ENCODE data around the gene DPH5. TPM values are rescaled to one million over a fixed set of nuclear protein-coding genes. Genes with fewer than 3 reads are reported as not detected.
"Not testable (repeated sequence)": the region's sequence is repeated elsewhere in the genome, so short reads cannot be mapped to it uniquely, and the experiment has no call there.

Gene DPH5
- total RNA-seq, 2 experiments from 2014 or later = 32.4 to 37.1 TPM

DNA sequence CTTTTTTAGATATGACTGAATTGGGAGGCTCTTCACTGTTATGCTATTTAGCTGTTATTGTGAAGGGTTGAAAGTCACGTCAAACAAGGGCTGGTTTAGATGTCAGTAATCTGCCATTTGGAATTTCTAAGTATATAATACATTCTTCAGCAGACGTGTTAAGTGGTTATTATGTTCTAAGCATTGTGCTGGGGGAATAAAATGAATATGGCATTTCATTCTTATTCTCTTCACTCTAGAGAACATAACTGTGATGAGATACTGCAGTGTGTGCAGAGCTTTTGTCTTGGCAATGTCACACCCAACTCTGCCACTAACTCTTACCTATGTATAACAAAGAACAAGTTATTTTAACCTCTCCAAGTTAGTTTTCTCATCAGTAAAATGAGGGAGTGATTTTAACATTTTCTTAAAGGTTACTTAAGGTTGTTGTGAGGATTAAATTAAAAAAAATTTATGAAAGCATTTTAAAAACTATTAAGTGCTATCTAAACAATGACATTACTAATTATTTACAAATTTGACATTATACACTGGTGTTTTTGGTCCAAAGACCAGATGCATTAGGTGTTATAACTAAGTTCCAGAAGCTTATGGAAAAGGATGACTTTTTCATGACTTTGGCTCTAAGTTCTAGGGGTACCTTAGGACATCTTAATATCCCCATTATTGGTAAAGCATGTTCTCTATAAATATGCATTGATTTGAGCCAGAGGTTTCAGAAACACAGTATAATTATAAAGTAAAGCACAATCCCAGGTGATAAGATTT lies 71.4 kb downstream of the DPH5 start:
- POLR2A ChIA-PET = interaction anchor here (0.6 kb wide), 1 partner anchor 10 kb away, joined by 3 read pairs; no protein-coding TSS in a partner anchor
- ATAC-seq (ENCODE audit: low read depth) (no peak), DNase-seq (no peak)
- H3K27ac Mint-ChIP-seq = no peak overlapping the region
- H3K4me1 Mint-ChIP-seq = peaks cover 16% of the 10 kb centered on the region
- H3K36me3 Mint-ChIP-seq = peaks cover 47% of the 10 kb centered on the region
- peaks cover 5% of the 10 kb centered on the region for H3K9me3 Mint-ChIP-seq
- H3K4me3 Mint-ChIP-seq = no peak overlapping the region
- no peaks in the 10 kb centered on the region for H3K27me3 Mint-ChIP-seq

DNA sequence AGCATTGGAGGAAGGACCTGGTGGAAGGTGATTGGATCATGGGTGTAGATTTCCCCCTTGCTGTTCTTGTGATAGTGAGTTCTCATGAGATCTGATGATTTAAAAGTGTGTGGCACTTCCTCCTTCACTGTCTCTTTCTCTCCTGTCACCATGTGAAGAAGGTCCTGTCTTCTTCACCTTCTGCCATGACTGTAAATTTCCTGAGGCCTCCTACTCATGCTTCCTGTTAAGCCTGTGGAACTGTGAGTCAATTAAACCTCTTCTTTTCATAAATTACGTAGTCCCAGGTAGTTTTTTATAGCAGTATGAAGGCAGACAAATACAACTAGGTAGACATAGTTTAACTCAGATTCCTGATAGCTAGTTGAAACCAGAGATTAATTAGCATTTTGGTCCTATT lies 72.6 kb downstream of the DPH5 start:
- H3K27ac Mint-ChIP-seq; H3K4me3 Mint-ChIP-seq; H3K9me3 Mint-ChIP-seq; POLR2A ChIA-PET; ATAC-seq (ENCODE audit: low read depth); H3K27me3 Mint-ChIP-seq; DNase-seq: not testable (repeated sequence)
- H3K4me1 Mint-ChIP-seq = peaks cover 26% of the 10 kb centered on the region
- H3K36me3 Mint-ChIP-seq = peaks cover 54% of the 10 kb centered on the region

DNA sequence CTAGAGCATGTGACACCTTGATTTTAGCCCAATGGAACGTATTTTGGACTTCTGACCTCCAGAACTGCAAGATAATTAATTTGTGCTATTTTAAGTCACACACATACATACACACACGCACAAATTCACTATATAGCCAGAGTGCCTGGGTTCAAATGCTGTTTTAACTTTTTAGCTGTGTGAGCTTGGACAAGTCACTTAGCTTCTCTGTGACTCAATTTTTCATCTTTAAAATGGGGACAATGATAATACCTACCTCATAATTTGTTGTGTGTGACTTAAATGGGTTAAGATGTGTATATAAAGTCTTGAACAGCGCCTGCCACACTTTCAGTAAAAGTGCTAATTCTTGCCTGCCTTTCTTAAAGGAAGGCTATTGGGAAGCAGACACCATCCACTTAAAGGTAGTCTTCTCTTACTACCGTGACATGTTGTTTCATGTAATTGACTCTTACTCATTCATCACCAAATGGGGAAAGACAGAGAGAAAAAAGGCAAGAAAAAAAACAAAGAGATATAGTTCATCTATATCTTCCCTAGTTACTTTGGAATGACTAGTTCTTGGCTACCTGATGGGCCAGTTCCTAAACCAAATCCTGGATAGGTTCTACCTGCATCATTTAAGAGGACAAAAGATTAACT lies 73.4 kb downstream of the DPH5 start:
- no peak overlapping the region for H3K27ac Mint-ChIP-seq
- POLR2A ChIA-PET = interaction anchor here (1.9 kb wide), 1 partner anchor 25 kb away, joined by 4 read pairs; no protein-coding TSS in a partner anchor
- no peaks in the 10 kb centered on the region for H3K27me3 Mint-ChIP-seq
- DNase-seq (no peak), ATAC-seq (ENCODE audit: low read depth) (no peak)
- peaks cover 29% of the 10 kb centered on the region for H3K4me1 Mint-ChIP-seq
- no peak overlapping the region for H3K4me3 Mint-ChIP-seq
- H3K36me3 Mint-ChIP-seq = peaks cover 60% of the 10 kb centered on the region
- peaks cover 13% of the 10 kb centered on the region for H3K9me3 Mint-ChIP-seq

DNA sequence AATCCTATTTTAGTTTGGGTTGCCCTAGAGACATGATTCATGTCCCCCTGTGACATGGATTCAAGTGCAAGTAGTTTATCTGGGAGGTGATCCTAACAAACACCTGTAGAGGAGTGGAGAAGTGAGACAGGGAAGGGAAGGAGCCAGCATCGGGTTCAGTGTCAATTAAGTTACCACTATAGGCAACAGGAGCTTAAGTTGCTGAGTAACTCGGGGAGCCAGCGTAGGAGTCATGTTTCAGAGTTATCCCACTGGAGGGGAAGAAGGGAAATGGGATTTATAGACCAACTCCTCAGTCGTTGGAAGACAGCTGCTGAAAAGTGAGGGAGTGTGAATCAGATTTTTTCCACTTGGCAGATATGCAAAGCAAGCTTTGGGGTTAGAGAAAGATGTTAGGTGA lies 74.8 kb downstream of the DPH5 start:
- Mint-ChIP-seq H3K4me3 (no peak overlapping the region), H3K27me3 (no peaks in the 10 kb centered on the region), H3K27ac (peak overlapping the region; percentile 55), H3K9me3 (peaks cover 18% of the 10 kb centered on the region), H3K36me3 (peaks cover 68% of the 10 kb centered on the region), H3K4me1 (peaks cover 31% of the 10 kb centered on the region)
- POLR2A ChIA-PET = interaction anchor here (1.1 to 1.9 kb wide), 4 partner anchors 10 to 286 kb away, joined by 3 to 9 read pairs (median 4); partner anchors contain the start of genes DPH5 and S1PR1
- no peak for ATAC-seq (ENCODE audit: low read depth)
- no peak for DNase-seq

DNA sequence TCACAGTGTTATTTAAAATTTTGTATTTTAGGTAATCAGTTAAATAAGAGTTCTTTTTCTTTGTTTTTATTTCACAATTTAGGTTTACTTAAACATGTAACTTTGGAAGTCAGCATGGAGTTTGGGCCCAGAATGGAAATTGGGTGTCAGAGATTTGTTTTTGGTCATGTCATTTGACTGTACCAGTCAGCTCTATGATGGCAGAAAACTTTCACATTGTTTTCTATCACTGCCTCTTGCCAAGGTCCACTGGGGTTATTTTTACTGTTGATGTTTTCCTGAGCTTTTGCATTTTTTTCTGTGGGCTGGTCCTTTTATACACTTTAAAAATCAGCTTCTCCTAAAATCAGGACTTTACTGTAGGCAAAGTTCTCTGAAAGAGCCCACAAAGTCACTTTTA lies 75.2 kb downstream of the DPH5 start:
- Mint-ChIP-seq H3K27me3 (no peaks in the 10 kb centered on the region), H3K27ac (peak overlapping the region; percentile 55), H3K9me3 (peaks cover 18% of the 10 kb centered on the region), H3K4me3 (no peak overlapping the region), H3K36me3 (peaks cover 72% of the 10 kb centered on the region), H3K4me1 (peaks cover 31% of the 10 kb centered on the region)
- no peak for DNase-seq
- ATAC-seq (ENCODE audit: low read depth) = no peak
- POLR2A ChIA-PET = interaction anchor here (1.1 to 2.0 kb wide), 7 partner anchors 9 to 342 kb away, joined by 3 to 9 read pairs (median 4); partner anchors contain the start of genes DPH5 and S1PR1

DNA sequence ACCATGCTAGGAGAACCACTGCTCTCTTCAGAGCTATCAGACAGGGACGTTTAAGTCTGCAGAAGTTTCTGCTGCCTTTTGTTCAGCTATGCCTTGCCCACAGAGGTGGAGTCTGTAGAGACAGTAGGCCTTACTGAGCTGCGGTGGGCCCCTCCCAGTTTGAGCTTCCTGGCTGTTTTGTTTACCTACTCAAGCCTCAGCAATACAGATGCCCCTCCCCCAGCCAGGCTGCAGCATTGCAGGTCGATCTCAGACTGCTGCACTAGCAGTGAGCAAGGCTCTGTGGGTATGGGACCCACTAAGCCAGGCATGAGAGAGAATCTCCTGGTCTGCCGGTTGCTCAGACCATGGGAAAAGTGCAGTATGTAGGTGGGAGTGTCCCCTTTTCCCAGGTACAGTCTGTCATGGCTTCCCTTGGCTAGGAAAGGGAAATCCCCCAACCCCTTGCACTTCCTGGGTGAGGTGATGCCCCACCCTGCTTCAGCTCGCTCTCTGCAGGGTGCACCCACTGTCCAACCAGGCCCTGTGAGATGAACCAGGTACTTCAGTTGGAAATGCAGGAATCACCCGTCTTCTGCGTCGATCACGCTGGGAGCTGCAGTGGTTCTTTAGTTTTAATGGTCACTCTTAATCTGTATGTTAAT lies 75.9 kb downstream of the DPH5 start:
- ATAC-seq (ENCODE audit: low read depth) (peak; percentile 99), DNase-seq (peak; percentile 80)
- Mint-ChIP-seq H3K36me3 (peaks cover 78% of the 10 kb centered on the region), H3K4me3 (peak overlapping the region; percentile 77), H3K4me1 (peaks cover 32% of the 10 kb centered on the region), H3K27ac (peak overlapping the region; percentile 91), H3K9me3 (peaks cover 18% of the 10 kb centered on the region)
- POLR2A ChIA-PET = interaction anchor here (0.7 to 2.0 kb wide), 14 partner anchors 10 to 980 kb away, joined by 3 to 9 read pairs (median 4); partner anchors contain the start of genes DPH5 and SLC35A3
- H3K27me3 Mint-ChIP-seq = not testable (repeated sequence)

DNA sequence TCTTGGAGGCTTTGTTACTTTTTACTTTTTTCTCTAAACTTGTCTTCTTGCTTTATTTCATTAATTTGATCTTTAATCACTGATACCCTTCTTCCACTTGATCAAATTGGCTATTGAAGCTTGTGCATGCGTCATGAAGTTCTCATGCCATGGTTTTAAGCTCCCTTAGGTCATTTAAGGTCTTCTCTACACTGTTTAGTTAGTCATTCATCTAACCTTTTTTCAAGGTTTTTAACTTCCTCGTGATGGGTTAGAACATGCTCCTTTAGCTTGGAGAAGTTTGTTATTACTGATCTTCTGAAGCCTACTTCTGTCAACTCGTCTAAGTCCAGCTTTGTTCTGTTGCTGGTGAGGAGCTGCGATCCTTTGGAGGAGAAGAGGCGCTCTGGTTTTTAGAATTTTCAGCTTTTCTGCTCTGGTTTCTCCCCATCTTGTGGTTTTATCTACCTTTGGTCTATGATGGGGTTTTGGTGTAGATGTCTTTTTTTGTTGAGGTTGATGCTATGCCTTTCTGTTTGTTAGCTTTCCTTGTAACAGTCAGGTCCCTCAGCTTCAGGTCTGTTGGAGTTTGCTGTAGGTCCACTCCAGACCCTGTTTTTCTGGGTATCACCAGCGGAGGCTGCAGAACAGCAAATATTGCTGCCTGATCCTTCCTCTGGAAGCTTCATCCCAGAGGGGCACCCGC lies 76.7 kb downstream of the DPH5 start:
- POLR2A ChIA-PET = interaction anchor here (0.6 to 2.0 kb wide), 14 partner anchors 10 to 979 kb away, joined by 3 to 9 read pairs (median 4); partner anchors contain the start of genes DPH5 and SLC35A3
- H3K4me1 Mint-ChIP-seq = peaks cover 32% of the 10 kb centered on the region
- not testable (repeated sequence) for ATAC-seq (ENCODE audit: low read depth); H3K27me3 Mint-ChIP-seq
- H3K4me3 Mint-ChIP-seq = peak overlapping the region; percentile 77
- H3K9me3 Mint-ChIP-seq = peaks cover 18% of the 10 kb centered on the region
- H3K27ac Mint-ChIP-seq = peak overlapping the region; percentile 91
- peaks cover 78% of the 10 kb centered on the region for H3K36me3 Mint-ChIP-seq
- DNase-seq = peak; percentile 66

DNA sequence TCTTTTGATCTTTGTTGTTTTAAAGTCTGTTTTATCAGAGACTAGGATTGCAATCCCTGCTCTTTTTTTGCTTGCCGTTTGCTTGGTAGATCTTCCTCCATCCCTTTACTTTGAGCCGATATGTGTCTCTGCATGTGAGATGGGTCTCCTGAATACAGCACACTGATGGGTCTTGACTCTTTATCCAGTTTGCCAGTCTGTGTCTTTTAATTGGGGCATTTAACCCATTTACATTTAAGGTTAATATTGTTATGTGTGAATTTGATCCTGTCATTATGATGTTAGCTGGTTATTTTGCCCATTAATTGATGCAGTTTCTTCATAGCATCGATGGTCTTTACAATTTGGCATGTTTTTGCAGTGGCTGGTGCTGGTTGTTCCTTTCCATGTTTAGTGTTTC lies 77.8 kb downstream of the DPH5 start:
- H3K27ac Mint-ChIP-seq; ATAC-seq (ENCODE audit: low read depth); H3K27me3 Mint-ChIP-seq; POLR2A ChIA-PET; DNase-seq; H3K4me3 Mint-ChIP-seq: not testable (repeated sequence)
- Mint-ChIP-seq H3K9me3 (peaks cover 17% of the 10 kb centered on the region), H3K36me3 (peaks cover 80% of the 10 kb centered on the region), H3K4me1 (peaks cover 38% of the 10 kb centered on the region)

DNA sequence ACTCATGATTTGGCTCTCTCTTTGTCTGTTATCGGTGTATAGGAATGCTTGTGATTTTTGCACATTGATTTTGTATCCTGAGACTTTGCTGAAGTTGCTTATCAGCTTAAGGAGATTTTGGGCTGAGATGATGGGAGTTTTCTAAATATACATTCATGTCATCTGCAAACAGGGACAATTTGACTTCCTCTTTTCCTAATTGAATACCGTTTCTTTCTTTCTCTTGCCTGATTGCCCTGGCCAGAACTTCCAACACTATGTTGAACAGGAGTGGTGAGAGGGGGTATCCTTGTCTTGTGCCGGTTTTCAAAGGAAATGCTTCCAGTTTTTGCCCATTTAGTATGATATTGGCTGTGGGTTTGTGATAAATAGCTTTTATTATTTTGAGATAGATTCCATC lies 79.5 kb downstream of the DPH5 start:
- ATAC-seq (ENCODE audit: low read depth); H3K4me3 Mint-ChIP-seq; H3K27me3 Mint-ChIP-seq; H3K27ac Mint-ChIP-seq; DNase-seq; POLR2A ChIA-PET: not testable (repeated sequence)
- peaks cover 81% of the 10 kb centered on the region for H3K36me3 Mint-ChIP-seq
- H3K9me3 Mint-ChIP-seq = peaks cover 18% of the 10 kb centered on the region
- peaks cover 51% of the 10 kb centered on the region for H3K4me1 Mint-ChIP-seq

DNA sequence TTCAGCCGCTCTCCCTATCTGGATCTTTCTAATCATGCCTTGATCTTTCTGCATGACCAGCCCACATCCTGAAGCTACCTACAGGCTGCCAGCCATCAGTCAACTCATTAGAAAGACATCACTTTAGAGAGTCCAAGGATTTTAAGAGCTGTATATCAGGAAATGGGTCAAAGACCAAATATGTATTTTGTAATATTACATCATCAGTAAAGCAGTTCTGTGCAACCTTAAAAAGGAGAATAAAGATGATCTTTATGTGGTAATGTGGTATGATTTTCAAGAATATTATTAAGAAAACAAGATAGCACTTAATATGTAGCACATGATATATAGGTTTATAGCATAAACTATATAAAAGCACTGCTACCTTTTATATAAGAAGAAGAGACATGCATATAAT lies 82.1 kb downstream of the DPH5 start:
- no peaks in the 10 kb centered on the region for H3K27me3 Mint-ChIP-seq
- peaks cover 15% of the 10 kb centered on the region for H3K9me3 Mint-ChIP-seq
- peaks cover 86% of the 10 kb centered on the region for H3K36me3 Mint-ChIP-seq
- ATAC-seq (ENCODE audit: low read depth) (no peak), DNase-seq (no peak)
- POLR2A ChIA-PET = interaction anchor here (0.6 kb wide), 1 partner anchor 11 kb away, joined by 3 read pairs; no protein-coding TSS in a partner anchor
- no peak overlapping the region for H3K27ac Mint-ChIP-seq
- peaks cover 38% of the 10 kb centered on the region for H3K4me1 Mint-ChIP-seq
- H3K4me3 Mint-ChIP-seq = no peak overlapping the region

DNA sequence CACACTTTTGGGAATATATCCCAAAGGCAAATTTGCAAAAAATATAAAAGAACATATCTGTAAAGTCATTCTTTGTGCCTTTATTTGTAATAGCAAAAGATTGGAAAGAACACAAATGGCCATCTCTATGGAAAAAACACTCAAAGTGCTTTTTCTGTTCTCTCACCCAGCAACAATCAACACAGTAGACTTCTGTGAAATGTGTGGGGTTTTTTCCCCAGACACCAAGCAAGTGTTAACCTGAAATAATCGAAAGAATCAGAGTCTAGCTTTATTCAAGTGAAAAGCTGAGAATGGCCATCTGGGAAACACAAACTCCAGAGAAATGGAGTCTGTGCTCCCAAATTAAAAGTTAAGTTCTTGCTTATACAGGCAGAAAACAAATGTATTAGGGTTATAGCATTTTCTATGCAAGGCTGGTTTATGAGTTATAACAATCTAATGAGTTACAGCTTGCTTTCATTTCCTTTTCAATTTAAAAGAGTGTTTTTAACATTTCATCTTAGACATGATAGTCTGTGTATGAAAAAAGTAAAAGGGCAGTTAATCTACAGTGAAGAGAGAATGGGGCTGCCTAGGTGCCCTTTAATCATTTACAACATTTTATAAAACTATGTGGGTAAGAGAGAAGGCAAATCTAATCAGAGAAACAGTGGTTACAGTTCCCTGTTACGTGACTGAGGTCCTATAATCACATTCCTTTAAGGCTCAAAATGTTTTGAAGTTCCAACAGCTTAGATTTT lies 83.1 kb downstream of the DPH5 start:
- POLR2A ChIA-PET = interaction anchor here (0.6 kb wide), 1 partner anchor 344 kb away, joined by 3 read pairs; no protein-coding TSS in a partner anchor
- H3K4me3 Mint-ChIP-seq = peak overlapping the region; percentile 57
- peaks cover 33% of the 10 kb centered on the region for H3K4me1 Mint-ChIP-seq
- no peaks in the 10 kb centered on the region for H3K27me3 Mint-ChIP-seq
- ATAC-seq (ENCODE audit: low read depth) (no peak), DNase-seq (no peak)
- H3K27ac Mint-ChIP-seq = peak overlapping the region; percentile 30
- H3K9me3 Mint-ChIP-seq = peaks cover 12% of the 10 kb centered on the region
- peaks cover 86% of the 10 kb centered on the region for H3K36me3 Mint-ChIP-seq

DNA sequence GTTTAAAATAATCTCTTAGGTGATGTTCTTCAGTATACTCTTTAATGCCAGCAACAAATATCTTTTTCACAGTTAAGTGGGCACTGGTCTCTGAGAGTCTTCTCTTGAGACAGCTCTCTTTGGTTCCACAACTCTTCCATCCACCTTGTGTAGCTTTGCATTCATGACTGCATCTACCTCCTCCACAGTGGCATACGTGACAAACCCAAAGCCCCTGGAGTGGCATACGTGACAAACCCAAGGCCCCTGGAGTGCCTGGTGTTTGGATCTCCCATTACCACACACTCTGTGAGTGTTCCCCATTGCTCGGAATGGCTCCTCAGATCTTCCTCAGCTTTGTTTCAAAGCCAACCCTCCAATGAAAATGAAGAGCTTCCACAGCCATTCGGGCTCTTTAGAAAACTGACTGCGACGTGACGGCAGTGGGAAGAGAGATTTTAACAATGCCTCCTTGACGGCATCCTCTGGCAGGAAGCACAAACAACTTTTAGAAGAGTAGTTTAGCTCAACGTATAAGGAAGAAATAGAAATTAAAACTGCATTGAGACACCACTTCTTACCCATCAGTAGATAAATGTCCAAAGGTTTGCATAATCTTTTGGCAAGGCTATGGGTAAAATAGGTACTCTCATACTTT lies 83.9 kb downstream of the DPH5 start:
- no peak for DNase-seq
- Mint-ChIP-seq H3K36me3 (peaks cover 84% of the 10 kb centered on the region), H3K4me1 (peaks cover 29% of the 10 kb centered on the region), H3K4me3 (peak overlapping the region; percentile 57), H3K27me3 (no peaks in the 10 kb centered on the region), H3K27ac (peak overlapping the region; percentile 33), H3K9me3 (peaks cover 7% of the 10 kb centered on the region)
- ATAC-seq (ENCODE audit: low read depth) = no peak
- POLR2A ChIA-PET = interaction anchor here (1.0 kb wide), 1 partner anchor 9 kb away, joined by 3 read pairs; no protein-coding TSS in a partner anchor
